GM12878 (cell line): Measurements from ENCODE around the gene LIX1L. TPM values are rescaled to one million over a fixed set of nuclear protein-coding genes. Genes with fewer than 3 reads are reported as not detected.

Experiments used
- EGR1 ChIP-seq, 2 experiments: IDR thresholded peaks; 1 replicate in 1 of 2; 2 replicates in 1 of 2; pipeline ENCODE4 v1.6.1; 2011 to 2012; ENCODE audit warnings: low read depth in 2 of 2, low read length in 2 of 2, borderline replicate concordance in 1 of 2, mild to moderate bottlenecking in 1 of 2, moderate library complexity in 1 of 2
- JUND ChIP-seq: IDR thresholded peaks from 2 replicates; pipeline ENCODE4 v1.6.1; 2012; ENCODE audit warnings: low read depth, mild to moderate bottlenecking, low read length, improper control_type of control experiment, moderate library complexity
- LARP7 ChIP-seq: fragments of 450-650 bp; IDR thresholded peaks from 2 replicates; pipeline ENCODE4 v1.6.1; 2017; ENCODE audit warnings: mild to moderate bottlenecking
- MYB ChIP-seq: fragments of 150-350 bp; IDR thresholded peaks from 2 replicates; pipeline ENCODE4 v1.6.1; 2014; ENCODE audit warnings: mild to moderate bottlenecking, low read depth, low read length, borderline replicate concordance
- NFYB ChIP-seq: IDR thresholded peaks from 2 replicates; pipeline ENCODE4 v1.6.1; 2011; ENCODE audit warnings: low read depth, mild to moderate bottlenecking, low read length, improper control_type of control experiment, moderate library complexity; ENCODE audit not compliant: insufficient read depth
- NR2C2 ChIP-seq: IDR thresholded peaks from 2 replicates; pipeline ENCODE4 v1.6.1; 2011; ENCODE audit warnings: borderline replicate concordance, low read depth; ENCODE audit not compliant: control insufficient read depth, insufficient read length
- SMARCA5 ChIP-seq: fragments of 450-650 bp; IDR thresholded peaks from 2 replicates; pipeline ENCODE4 v1.6.1; 2017; ENCODE audit warnings: mild to moderate bottlenecking
- STAT3 ChIP-seq: IDR thresholded peaks from 2 replicates; pipeline ENCODE4 v1.6.1; 2011; ENCODE audit warnings: low read depth, low read length, improper control_type of control experiment
- polyA plus RNA-seq, 11 experiments: library from polyadenylated mRNA; depleted of rRNA in 4 of 11; unstranded in 6 of 11; stranded (reverse) in 5 of 11; fragments of >200 nt; fragmentation: Nextera tagmentation in 4 of 11; fragmentation: Illumina TruSeq in 1 of 11; extraction: Ambion mirVana in 4 of 11; extraction: Trizol in 1 of 11; gene quantifications; 1 replicate in 1 of 11; 2 replicates in 10 of 11; pipeline versions ENCODE4 v1.2.1 to v1.2.3, GENCODE V29; 2011 to 2016; ENCODE audit warnings: inconsistent platforms in 2 of 11, missing spikeins in 2 of 11, low read depth in 1 of 11
- total RNA-seq, 4 experiments: library from RNA; depleted of rRNA in 3 of 4; stranded (reverse); fragments of >200 nt in 3 of 4; fragmentation: Illumina TruSeq in 1 of 4; extraction: Trizol in 1 of 4; gene quantifications; 2 replicates each; pipeline versions ENCODE4 v1.2.1 to v1.2.3, GENCODE V29; 2013 to 2021
- TF ChIP-seq, protein P1 (sequence below): IDR thresholded peaks from 2 replicates; pipeline ENCODE4 v1.6.1; 2012; ENCODE audit warnings: low read depth, low read length, improper control_type of control experiment
- TF ChIP-seq, protein P2 (sequence below): IDR thresholded peaks from 2 replicates; pipeline ENCODE4 v1.6.1; 2011; ENCODE audit warnings: low read depth, low read length, improper control_type of control experiment, borderline replicate concordance

The LIX1L gene
- total and polyA plus RNA-seq, 10 of the 15 experiments (the other 5 are each of a cell fraction or from before 2014, with no cell fraction given) = 5.5 to 48.2 (median 15.3) TPM

DNA sequence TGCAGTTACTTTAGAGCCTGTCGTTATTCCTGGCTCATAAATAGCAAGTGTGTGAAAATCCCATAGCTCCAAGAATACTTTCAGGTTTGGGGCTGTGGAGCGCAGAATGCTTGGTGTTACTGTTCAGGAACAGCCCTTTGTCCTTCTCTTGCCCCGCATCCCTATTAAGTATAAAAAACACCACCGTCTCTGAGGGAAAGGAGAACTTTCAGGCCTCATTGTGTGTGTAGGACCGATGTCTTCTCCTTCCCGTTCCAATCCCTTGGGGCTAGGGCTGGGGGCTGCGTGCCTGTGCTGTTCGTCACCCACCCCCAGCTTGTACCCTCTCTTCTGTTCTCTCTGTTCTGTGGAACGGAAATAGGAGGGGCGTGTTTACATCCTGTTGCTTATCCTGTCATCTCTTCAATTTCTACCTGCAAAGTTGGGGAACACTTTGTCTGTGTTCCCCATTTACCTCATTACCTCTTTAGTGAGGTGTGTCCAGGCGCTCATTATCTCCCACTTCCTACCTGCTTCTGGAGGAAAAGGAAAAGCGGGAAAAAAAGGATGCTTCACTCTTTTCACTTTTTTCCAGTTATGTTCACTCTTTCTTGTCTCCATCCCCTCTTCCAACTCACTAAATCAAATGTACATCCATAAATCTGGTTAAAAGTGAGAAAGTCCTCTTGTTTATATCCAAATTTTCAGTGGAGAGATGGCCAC is 39.4 kb upstream of the LIX1L start (continued):
- TF ChIP-seq LARP7 (no peak), NR2C2 (no peak), MYB (no peak), JUND (no peak), EGR1 (IDR thresholded peaks at IDR 0.05; ENCODE audit: borderline replicate concordance in 1 of 2, low read depth in 2 of 2, low read length in 2 of 2) (no peak), STAT3 (no peak), NFYB (no peak), SMARCA5 (peak; percentile 31; the same call in 1 of the 2 replicates)
- TF ChIP-seq, protein P1, sequence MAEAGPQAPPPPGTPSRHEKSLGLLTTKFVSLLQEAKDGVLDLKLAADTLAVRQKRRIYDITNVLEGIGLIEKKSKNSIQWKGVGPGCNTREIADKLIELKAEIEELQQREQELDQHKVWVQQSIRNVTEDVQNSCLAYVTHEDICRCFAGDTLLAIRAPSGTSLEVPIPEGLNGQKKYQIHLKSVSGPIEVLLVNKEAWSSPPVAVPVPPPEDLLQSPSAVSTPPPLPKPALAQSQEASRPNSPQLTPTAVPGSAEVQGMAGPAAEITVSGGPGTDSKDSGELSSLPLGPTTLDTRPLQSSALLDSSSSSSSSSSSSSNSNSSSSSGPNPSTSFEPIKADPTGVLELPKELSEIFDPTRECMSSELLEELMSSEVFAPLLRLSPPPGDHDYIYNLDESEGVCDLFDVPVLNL = no peak
- TF ChIP-seq, protein P2, sequence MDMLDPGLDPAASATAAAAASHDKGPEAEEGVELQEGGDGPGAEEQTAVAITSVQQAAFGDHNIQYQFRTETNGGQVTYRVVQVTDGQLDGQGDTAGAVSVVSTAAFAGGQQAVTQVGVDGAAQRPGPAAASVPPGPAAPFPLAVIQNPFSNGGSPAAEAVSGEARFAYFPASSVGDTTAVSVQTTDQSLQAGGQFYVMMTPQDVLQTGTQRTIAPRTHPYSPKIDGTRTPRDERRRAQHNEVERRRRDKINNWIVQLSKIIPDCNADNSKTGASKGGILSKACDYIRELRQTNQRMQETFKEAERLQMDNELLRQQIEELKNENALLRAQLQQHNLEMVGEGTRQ = no peak
- TF ChIP-seq, all 136 proteins: peak for 26
